GM18870 (cell line): ENCODE results near the gene USP13.
"Not testable (repeated sequence)": the region's sequence is repeated elsewhere in the genome, so short reads cannot be mapped to it uniquely, and the experiment has no call there.

Experiments
- ATAC-seq: cut with Tn5 transposase; IDR thresholded peaks from one replicate; pipeline ENCODE4 v1.9.1; 2021; ENCODE audit warnings: moderate library complexity; ENCODE audit not compliant: unreplicated experiment

Gene USP13

GRCh38 chr3:179652447-179653095, at the start of gene USP13:
USP13 (plus strand) TSS chr3:179653040; CDS start chr3:179653226, 186 bp downstream.
- ATAC-seq, result peak; percentile 49

DNA sequence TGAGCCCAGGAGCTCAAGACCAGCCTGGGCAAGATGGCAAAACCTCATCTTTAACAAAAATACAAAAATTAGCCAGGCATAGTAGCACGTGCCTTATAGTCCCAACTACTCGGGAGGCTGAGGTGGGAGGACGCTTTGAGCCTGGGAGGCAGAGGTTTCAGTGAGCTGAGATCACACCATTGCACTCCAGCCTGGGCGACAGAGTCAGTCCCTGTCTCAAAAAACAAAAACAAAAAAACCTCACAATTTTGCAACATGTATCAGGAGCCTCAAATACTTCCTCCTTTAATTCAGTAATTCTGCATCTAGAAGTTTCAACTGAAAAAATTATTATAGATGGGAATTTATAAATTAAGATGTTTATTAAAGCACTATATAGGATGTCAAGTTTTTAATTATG, 49.5 kb upstream of the USP13 start:
- no peak for ATAC-seq

GRCh38 chr3:179603831-179604230, 49.0 kb upstream of the USP13 start:
- no peak for ATAC-seq

DNA sequence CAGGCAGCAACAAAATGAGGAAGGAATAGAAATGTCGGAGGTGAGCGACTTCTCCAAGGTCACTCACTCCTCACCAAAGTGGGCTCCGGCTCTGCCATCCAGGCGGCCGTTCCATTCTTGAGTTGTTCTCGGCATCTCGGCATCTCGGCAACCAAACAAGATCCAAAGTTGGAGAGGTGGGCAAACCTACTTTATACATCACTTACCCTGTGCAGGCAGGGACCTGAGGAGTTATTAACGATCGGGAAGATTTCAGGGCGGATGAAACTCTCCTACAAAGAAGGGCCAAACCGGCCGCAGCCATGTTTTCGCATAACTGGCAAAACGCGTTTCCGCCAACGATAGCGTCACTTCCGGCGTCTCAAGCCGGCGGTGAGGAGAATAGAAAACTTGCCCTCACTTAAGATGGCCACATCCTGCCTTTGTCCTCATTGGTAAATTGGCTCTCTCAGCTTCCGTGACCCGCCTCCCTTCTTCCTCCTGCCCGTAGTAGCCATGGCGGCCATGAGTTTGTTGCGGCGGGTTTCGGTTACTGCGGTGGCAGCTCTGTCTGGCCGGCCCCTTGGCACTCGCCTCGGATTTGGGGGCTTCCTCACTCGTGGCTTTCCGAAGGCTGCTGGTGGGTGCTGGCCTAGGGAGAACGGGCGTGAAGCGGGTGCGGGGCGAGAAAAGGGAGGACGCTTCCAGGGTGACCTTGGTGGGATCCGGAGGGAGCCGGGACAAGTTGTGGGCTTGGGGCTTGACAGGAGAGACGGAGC, 48.3 kb upstream of the USP13 start, which contains the start of the genes MRPL47 and NDUFB5:
MRPL47 (minus strand) TSS at position 318 of the 758 bp plus-strand sequence; CDS start at position 304, 14 bp downstream.
NDUFB5 (plus strand) TSS at position 474 of the 758 bp plus-strand sequence; CDS start at position 496, 22 bp downstream.
- ATAC-seq, result peak; percentile 95

DNA sequence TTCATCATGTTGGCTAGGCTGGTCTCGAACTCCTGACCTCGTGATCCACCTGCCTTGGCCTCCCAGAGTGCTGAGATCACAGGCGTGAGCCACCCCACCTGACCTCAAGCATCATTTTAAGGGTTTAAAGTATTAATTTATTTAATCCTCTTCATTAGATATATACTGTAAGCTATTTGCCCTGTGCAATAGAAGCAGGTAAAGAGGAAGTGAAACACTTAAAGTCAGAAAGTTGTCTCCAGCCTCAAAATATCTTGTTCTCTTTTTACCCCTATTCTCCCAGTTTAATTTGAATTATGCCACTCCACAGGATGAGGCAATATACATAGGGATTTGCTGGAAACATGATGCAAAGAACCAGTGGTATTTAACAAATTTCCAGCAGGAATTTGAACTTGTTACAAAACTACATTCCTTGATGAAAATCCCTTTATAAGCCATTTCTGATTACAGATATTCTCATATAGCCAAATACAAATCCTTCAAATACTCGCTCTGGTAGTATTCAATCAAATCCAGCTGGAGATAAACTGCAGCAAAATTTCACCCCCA, 46.2 kb upstream of the USP13 start:
- ATAC-seq, result no peak

GRCh38 chr3:179608931-179609720, 43.7 kb upstream of the USP13 start:
- ATAC-seq, result peak; percentile 65

DNA sequence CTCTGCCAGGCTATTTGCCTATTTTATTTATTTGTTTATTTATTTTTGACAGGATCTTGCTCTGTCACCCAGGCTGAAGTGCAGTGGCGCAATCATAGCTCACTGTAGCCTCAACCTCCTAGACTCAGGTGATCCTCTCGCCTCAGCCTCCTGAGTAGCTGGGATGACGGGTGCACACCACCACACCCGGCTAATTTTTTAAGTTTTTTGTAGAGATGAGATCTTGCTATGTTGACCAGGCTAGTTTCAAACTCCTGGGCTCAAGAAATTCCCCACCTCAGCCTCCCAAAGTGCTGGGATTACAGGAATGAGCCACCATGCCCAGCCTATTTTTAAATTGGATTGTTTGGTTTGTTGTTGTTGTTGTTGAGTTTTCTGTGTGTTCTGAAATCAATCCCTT, 42.8 kb upstream of the USP13 start:
- no peak for ATAC-seq

DNA sequence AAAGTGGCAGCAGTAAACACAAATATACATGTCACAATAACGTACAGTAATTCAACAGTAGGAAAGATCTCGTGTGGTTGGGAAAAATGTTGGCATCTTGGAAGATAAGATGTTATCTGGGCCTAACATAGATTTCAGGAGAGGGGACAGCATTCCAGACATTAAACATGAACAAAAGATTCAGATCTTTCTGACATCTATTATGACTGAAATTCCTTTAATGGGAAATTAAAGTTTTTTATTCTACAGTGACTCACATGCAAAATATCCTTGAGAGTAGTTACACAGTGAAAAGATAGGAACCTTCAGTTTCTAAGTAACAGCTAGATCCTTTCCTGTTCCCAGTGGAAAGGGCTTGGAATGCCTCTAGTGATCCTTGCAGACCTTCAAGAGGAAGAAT, 39.0 kb upstream of the USP13 start:
- no peak for ATAC-seq

DNA sequence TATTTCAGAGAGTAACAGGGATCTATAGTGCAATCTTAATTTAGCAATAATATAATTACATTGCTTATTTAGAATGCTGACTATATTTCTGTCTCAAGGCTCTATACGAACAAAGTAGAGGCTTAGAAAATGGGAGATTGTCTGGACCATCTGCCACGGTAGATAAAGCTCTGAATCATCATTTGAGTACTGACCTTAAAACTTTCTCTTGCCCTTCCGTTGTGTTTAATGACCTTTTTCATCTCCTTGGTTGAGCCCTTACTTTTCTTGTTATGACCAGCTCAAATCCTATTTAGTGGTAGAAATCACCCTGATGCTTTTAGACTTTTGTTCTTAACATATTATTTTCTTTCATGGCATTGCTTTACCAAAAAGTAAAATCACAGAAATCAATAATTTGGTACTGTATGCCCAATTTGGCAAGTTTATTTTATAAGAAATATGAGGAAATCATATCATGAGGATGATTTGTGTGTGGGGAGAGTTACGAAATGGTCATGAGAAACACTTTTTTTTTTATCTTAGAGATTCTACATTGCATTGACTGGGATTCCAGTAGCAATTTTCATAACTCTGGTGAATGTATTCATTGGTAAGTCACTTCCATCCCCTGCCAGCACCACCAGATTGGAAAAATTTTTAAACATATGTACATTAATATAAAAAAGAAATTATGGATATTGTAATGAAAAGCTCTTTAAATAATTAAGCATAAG, 37.2 kb upstream of the USP13 start:
- no peak for ATAC-seq

DNA sequence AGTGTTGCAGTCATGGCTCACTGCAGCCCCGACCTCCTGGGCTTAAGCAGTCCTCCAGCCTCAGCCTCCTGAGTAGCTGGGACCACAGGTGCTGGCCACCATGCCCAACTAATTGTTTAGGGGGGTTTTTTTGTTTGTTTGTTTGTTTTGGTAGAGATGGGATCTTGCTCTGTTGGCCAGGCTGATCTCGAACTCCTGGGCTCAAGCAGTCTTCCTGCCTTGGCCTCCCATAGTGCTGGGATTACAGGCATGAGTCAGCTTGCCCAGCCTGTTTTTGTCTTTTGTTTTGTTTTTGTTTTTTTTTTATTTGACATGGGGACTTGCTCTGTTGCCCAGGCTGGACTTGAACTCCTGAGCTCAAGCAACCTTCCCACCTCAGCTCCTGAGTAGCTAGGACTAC, 30.8 kb upstream of the USP13 start:
- no peak for ATAC-seq

- ATAC-seq, result no peak
These were observed 28.4 kb upstream of the USP13 start for GRCh38 chr3:179624451-179624850.

- no peak for ATAC-seq
These were observed 21.9 kb upstream of the USP13 start for GRCh38 chr3:179630753-179631451.

GRCh38 chr3:179640469-179640868, 12.4 kb upstream of the USP13 start:
- no peak for ATAC-seq

GRCh38 chr3:179642871-179643270, 10.0 kb upstream of the USP13 start:
- no peak for ATAC-seq

DNA sequence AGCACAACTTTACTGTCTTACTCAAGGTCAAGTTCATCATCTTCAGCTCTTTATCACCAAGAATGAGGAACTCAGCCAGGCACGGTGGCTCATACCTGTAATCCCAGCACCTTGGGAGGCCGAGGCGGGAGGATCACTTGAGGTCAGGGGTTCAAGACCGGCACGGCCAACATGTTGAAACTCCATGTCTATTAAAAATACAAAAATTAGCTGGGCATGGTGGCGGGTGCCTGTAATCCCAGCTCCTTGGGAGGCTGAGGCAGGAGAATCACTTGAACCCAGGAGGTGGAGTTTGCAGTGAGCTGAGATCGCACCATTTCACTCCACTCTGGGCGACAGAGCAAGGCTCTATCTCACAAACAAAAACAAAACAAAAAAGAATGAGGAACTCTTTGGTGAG, 9.0 kb upstream of the USP13 start:
- not testable (repeated sequence) for ATAC-seq

DNA sequence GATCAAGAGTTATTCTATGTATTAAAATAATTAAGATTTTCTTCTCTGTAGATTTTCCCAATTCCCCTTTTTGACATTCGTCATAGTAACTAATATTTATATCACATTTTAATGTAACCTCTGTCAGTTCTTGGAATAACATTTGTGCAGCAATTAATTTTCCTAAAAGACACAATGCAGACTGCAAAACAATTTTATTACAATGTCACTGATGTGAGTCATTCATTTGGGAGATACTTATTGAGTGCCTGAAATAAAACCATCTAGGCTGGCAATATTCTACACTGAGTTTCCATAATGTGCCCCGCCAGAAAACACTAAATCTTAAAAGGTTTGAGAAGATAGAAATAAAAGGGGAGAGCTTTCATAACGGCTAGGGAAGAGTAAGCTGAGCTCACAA, 6.7 kb upstream of the USP13 start:
- no peak for ATAC-seq

DNA sequence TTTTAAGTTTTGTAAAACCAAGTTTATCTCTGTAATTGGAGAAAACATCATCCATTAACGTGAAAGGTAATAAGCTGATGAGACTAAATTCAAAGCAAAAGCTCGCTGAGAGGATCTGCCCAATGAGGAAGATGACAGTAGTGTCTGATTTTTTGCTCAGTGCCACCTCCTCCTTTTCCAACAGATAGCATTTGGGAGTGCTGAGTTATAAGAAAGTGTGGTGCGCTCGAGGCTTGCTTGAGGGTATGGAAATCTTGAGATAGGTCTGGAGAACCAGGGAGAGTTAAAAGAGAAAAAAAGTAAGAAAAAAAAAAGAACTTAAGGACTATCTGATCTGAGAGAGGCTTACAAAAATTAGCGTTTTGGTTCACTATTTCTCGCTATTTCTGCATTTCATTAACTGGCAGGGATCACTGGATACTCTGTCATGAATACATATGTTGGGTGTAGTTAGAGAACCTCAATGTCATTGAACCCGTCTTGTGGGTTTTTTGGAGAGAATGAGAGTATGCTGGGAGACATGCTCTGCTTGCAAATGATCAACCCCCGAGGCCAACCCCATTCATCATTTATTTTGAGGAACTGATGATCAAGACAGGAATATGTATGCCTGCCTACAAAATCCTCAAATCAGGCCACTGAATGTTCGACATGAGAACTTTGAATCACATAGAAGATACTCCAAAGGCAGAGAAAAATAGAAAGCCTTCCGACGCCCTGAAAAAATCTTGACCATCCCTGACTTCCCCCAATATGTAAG, 973 bp upstream of the USP13 start:
- ATAC-seq, result no peak

DNA sequence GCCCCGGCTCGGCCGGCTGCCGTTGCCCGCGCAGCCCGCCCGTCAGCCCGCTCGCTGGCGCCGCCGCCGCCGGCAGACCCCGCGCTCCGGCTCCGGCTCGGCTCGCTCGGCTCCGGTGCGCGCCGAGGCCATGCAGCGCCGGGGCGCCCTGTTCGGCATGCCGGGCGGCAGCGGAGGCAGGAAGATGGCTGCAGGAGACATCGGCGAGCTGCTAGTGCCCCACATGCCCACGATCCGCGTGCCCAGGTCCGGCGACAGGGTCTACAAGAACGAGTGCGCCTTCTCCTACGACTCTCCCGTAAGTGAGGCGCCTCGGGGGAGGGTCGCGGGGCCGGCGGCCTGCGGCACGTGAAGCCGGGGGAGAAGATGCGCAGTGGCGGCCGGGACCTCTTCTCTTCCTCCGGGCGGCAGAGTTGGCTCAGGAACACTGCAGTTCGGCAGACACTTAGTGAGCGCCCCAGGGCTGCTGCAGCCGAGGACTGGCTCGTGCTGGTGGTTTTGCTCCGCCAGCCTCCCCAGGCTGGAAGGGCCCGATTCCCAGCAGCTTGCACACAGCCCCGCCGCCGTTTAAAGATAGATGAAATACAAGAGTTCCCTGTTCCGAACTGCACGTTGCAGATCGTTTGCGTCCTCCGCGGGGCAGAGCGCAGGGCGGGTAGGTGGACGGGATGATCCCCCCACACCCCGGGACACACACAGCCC, 407 bp downstream of the USP13 start:
- ATAC-seq, result peak; percentile 47

DNA sequence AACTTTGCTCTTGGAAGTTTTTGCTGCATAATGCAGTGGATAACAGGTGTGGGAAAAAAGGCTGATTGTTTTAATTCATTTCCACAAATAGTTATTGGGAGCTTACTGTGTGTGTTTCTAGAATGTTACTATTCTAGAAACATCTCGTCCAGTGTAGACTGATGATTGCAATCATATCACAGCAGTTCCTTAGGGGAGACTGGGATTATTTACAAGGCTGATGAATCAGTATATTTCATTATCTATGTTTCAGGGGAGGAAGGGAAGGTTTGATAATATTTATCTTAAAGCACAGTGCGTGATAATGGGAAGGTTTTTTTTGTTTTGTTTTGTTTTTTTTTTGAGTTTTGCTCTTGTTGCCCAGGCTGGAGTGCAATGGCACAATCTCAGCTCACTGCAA, 2.4 kb downstream of the USP13 start:
- ATAC-seq, result no peak
